ENCODE results near the gene HTR3B.

HTR3B gene

GRCh38 chr11:113991718-113992458 lies 87.3 kb downstream of the HTR3B start:
- no peak for DNase-seq

GRCh38 chr11:113992459-113993110 lies 88.0 kb downstream of the HTR3B start:
- no peak for DNase-seq

- peak in 4 of 14 donors; percentile 2 to 26 (median 6) for DNase-seq
These were observed 89.7 kb downstream of the HTR3B start for GRCh38 chr11:113994077-113994954.
